Measurements from ENCODE around the gene NXPH1.

The NXPH1 gene

DNA sequence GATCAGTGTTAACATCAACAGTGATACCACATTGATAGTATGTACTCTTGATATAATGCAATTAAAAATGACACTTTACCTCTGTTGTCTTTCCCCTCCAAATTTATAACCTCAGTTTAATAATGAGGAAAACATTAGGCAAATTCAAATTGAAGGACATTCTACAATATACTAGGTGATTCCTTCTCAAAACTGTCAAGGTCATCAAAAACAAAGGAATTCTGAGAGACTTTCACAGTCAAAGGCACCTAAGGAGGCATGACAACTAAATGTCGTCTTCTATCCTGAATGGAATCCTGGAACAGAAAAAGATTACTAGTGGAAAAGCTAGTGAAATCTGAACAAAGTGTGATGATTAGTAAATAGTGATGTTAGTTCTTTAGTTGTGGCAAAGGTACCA lies 22.3 kb upstream of the NXPH1 start:
- Histone ChIP-seq H3K9me3 (no peaks in the 10 kb centered on the region), H3K27me3 (no peaks in the 10 kb centered on the region), H3K4me3 (ENCODE audit: low read depth in 1 of 2, low read length in 1 of 2) (no peak overlapping the region), H3K36me3 (no peaks in the 10 kb centered on the region), H3K27ac (no peak overlapping the region), H3K4me1 (ENCODE audit: control insufficient read depth in 1 of 2, insufficient read depth in 1 of 2, low read depth in 1 of 2, low read length in 1 of 2) (no peaks in the 10 kb centered on the region)
- TF ChIP-seq, protein P1, sequence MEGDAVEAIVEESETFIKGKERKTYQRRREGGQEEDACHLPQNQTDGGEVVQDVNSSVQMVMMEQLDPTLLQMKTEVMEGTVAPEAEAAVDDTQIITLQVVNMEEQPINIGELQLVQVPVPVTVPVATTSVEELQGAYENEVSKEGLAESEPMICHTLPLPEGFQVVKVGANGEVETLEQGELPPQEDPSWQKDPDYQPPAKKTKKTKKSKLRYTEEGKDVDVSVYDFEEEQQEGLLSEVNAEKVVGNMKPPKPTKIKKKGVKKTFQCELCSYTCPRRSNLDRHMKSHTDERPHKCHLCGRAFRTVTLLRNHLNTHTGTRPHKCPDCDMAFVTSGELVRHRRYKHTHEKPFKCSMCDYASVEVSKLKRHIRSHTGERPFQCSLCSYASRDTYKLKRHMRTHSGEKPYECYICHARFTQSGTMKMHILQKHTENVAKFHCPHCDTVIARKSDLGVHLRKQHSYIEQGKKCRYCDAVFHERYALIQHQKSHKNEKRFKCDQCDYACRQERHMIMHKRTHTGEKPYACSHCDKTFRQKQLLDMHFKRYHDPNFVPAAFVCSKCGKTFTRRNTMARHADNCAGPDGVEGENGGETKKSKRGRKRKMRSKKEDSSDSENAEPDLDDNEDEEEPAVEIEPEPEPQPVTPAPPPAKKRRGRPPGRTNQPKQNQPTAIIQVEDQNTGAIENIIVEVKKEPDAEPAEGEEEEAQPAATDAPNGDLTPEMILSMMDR (IDR thresholded peaks at IDR 0.05) = no peak

DNA sequence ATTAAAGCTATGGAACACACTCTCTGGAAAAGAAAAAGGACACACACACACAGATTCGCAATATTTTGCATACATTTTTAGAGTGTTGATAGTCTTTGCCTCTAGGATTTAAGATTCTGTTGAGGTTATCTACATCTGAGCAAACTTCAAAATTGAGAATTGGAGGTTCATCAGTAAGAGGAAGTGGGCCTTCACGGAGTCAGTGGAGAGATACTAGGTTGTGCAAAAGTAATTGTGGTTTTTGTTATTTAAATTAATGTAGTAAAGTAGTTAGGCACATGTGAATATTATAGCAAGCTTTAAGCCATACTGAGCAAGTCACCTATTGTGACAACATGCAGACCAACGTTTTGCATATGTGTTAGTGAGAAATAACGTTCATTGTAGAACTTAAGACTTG lies 19.8 kb upstream of the NXPH1 start:
- H3K9me3 ChIP-seq = no peaks in the 10 kb centered on the region
- no peak overlapping the region for H3K4me3 ChIP-seq (ENCODE audit: low read depth in 1 of 2, low read length in 1 of 2)
- no peaks in the 10 kb centered on the region for H3K4me1 ChIP-seq (ENCODE audit: control insufficient read depth in 1 of 2, insufficient read depth in 1 of 2, low read depth in 1 of 2, low read length in 1 of 2)
- H3K27me3 ChIP-seq = no peaks in the 10 kb centered on the region
- H3K36me3 ChIP-seq = no peaks in the 10 kb centered on the region
- H3K27ac ChIP-seq = no peak overlapping the region
- TF ChIP-seq, protein P1 (IDR thresholded peaks at IDR 0.05) = no peak

DNA sequence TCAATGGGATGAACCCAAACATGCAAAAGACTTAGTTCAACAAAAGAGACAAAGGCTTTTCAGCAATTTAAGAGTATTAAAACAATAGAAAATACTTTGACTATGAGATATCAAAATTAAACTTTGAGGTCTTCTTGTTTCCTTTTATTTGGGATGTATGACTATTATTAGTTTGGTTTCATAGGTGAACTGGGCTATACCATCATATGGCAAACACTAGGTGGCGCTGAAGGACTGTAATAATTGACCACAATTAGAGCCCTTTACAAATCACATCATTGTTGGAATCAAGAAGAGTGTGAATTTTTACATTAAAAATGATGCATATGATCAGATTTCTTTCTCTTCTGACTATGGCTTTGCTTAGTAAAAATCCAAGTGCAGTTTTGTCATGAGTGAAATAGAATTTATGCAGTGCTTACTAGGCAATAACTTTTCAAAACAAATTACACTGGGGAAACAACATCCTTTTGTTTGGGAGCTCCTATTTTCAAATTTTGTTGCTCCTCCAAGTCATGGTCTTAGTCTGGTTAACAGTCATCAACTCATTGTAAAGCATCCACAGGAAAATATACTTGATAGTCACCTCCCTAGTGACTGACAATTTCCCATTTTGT lies 14.7 kb upstream of the NXPH1 start:
- Histone ChIP-seq H3K27me3 (peaks cover 12% of the 10 kb centered on the region), H3K27ac (no peak overlapping the region), H3K36me3 (no peaks in the 10 kb centered on the region), H3K9me3 (no peaks in the 10 kb centered on the region), H3K4me3 (ENCODE audit: low read depth in 1 of 2, low read length in 1 of 2) (no peak overlapping the region), H3K4me1 (ENCODE audit: control insufficient read depth in 1 of 2, insufficient read depth in 1 of 2, low read depth in 1 of 2, low read length in 1 of 2) (no peaks in the 10 kb centered on the region)
- TF ChIP-seq, protein P1 (IDR thresholded peaks at IDR 0.05) = no peak

DNA sequence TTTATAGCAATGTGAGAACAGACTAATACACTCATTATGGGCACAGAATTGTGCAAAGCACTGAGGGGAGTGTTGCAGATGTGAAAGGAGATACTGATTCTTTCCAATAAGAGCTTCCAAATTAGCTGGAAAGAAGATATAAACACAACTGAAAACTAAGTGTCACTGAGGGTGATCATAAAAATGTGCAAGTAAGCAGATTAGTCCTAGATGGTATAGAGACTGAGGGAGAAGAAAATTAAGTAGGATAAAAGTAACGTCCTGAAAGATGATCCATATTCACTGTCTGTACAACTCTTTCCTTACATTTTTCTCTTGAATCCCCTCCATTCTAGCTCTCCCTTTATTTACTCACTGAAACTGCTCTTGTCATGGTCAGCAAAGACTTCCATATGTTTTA lies 11.2 kb upstream of the NXPH1 start:
- Histone ChIP-seq H3K4me1 (ENCODE audit: control insufficient read depth in 1 of 2, insufficient read depth in 1 of 2, low read depth in 1 of 2, low read length in 1 of 2) (no peaks in the 10 kb centered on the region), H3K4me3 (ENCODE audit: low read depth in 1 of 2, low read length in 1 of 2) (no peak overlapping the region), H3K27ac (no peak overlapping the region), H3K9me3 (no peaks in the 10 kb centered on the region), H3K27me3 (peaks cover 17% of the 10 kb centered on the region), H3K36me3 (no peaks in the 10 kb centered on the region)
- TF ChIP-seq, protein P1 (IDR thresholded peaks at IDR 0.05) = no peak

DNA sequence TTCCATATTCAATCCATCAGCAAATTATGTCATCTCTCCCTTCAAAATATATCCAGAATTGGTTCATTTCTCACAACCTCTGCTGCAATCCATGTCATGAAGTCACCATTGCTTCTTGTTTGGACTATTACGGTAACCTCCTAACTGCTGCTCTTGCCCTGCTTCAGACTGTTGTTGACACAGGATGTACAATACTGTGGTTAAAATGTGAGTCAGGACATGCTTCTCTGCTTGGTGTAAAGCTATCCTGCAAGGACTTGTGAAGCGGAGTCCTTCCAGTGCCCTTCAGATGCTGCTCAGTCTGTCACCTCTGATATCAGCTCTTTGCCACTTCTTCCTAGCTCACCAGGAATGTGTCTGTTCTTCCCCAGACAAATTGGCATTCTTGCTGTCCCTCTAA lies 10.4 kb upstream of the NXPH1 start:
- TF ChIP-seq, protein P1 (IDR thresholded peaks at IDR 0.05) = no peak
- H3K27ac ChIP-seq = no peak overlapping the region

More for the DNA sequence above, 10.4 kb upstream of the NXPH1 start:
- Histone ChIP-seq H3K9me3 (no peaks in the 10 kb centered on the region), H3K27me3 (peaks cover 19% of the 10 kb centered on the region), H3K4me3 (ENCODE audit: low read depth in 1 of 2, low read length in 1 of 2) (no peak overlapping the region), H3K4me1 (ENCODE audit: control insufficient read depth in 1 of 2, insufficient read depth in 1 of 2, low read depth in 1 of 2, low read length in 1 of 2) (no peaks in the 10 kb centered on the region), H3K36me3 (no peaks in the 10 kb centered on the region)

All from neutrophil (primary cell).